Measurements from ENCODE around the gene MAST1. TPM values are rescaled to one million over a fixed set of nuclear protein-coding genes. Genes with fewer than 3 reads are reported as not detected.
"Not testable (repeated sequence)": the region's sequence is repeated elsewhere in the genome, so short reads cannot be mapped to it uniquely, and the experiment has no call there.

Gene MAST1
- total and polyA plus RNA-seq, 2 donors from 2014 or later: 0.35 to 0.39 TPM

DNA sequence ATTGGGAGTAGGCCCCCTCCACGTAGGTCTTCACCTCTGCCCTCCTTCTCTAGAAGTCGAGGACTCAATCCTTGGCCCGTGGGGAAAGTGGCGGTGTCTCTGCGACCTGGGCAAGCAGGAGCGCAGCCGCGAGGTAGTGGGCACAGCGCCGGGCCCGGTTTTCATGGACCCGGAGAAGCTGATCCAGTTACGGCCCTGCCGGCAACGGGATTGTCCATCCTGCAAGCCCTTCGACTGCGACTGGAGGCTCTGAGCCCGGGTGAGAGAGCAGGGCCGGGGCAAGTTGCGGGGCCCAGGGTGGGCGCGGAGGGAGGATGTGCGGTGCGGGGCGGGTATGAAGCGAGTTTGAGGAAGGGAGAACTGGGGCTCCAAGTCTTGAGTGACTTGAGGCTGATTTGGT lies 34.3 kb upstream of the MAST1 start:
- no peaks in the 10 kb centered on the region for H3K27me3 ChIP-seq (ENCODE audit: control insufficient read depth, insufficient read depth, low read length)
- H3K36me3 ChIP-seq (ENCODE audit: control insufficient read depth in 2 of 3, insufficient read depth in 3 of 3, low read length in 3 of 3): peaks cover 0 to 5% (median 0%) of the 10 kb centered on the region in 3 donors
- no peak for FAIRE-seq
- DNase-seq: peak in 1 of 5 donors; percentile 61
- no peaks in the 10 kb centered on the region for H3K9me3 ChIP-seq (ENCODE audit: control insufficient read depth in 2 of 3, insufficient read depth in 1 of 3, low read length in 3 of 3)
- intact Hi-C loops (cut with DNase I): no loop called here
- H3K27ac ChIP-seq (ENCODE audit: low read depth in 2 of 2, low read length in 2 of 2): no peak overlapping the region
- TF ChIP-seq, protein P1, sequence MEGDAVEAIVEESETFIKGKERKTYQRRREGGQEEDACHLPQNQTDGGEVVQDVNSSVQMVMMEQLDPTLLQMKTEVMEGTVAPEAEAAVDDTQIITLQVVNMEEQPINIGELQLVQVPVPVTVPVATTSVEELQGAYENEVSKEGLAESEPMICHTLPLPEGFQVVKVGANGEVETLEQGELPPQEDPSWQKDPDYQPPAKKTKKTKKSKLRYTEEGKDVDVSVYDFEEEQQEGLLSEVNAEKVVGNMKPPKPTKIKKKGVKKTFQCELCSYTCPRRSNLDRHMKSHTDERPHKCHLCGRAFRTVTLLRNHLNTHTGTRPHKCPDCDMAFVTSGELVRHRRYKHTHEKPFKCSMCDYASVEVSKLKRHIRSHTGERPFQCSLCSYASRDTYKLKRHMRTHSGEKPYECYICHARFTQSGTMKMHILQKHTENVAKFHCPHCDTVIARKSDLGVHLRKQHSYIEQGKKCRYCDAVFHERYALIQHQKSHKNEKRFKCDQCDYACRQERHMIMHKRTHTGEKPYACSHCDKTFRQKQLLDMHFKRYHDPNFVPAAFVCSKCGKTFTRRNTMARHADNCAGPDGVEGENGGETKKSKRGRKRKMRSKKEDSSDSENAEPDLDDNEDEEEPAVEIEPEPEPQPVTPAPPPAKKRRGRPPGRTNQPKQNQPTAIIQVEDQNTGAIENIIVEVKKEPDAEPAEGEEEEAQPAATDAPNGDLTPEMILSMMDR (IDR thresholded peaks at IDR 0.05; ENCODE audit: borderline replicate concordance, extremely low read depth, insufficient read depth): no peak
- H3K9ac ChIP-seq (ENCODE audit: low read length in 3 of 3): no peak overlapping the region
- H3K4me1 ChIP-seq (ENCODE audit: control insufficient read depth in 2 of 3, insufficient read depth in 2 of 3, low read depth in 1 of 3, low read length in 3 of 3): peaks cover 0 to 23% (median 15%) of the 10 kb centered on the region in 3 donors
- no peak overlapping the region for H3K4me3 ChIP-seq (ENCODE audit: low read length in 3 of 3)

DNA sequence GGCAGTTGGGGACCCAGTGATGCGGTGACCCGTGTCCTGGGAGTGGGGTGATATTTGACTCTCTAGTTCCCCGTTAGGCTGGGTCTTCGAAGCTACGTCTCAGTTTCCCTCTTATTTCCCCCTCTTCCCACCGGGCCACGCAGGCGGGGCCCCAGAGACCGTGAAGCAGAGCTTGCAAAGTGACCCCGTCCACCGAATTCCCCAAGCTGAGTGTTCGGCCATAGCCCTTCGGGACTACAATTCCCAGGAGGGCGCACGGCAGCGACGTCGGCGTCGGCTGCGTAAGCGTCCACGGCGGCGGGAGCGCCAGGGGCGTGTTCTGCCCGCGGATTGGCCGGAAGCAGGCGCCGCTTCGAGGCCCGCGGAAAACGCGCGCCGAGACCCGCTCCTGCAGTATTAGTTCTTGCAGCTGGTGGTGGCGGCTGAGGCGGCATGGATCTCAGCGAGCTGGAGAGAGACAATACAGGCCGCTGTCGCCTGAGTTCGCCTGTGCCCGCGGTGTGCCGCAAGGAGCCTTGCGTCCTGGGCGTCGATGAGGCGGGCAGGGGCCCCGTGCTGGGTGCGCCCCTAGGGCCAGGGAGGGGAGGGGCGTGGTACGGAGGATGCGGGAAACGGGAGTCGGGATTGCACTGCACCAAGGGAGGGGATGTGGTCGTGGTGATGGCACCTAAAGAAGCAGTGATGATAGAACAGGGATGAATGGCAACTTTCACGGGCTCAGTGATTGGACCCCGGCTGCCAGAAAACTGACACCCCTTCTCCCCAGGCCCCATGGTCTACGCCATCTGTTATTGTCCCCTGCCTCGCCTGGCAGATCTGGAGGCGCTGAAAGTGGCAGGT lies 31.9 kb upstream of the MAST1 start, which contains the start of gene RNASEH2A:
RNASEH2A (plus strand) TSS at position 343 of the 840 bp plus-strand sequence; CDS start at position 433, 90 bp downstream.
- FAIRE-seq (no peak), DNase-seq (peak; percentile 92 to 97 (median 96))
- TF ChIP-seq, protein P1 (IDR thresholded peaks at IDR 0.05; ENCODE audit: borderline replicate concordance, extremely low read depth, insufficient read depth): no peak
- peak within 1 kb of the TSS; percentile 68 to 82 (median 74) for H3K4me3 ChIP-seq (ENCODE audit: low read length in 3 of 3)
- intact Hi-C loops (cut with DNase I): no loop called here
- H3K9ac ChIP-seq (ENCODE audit: low read length in 3 of 3): peak within 1 kb of the TSS; percentile 57 to 87 (median 73)
- no peaks in the 10 kb centered on the region for H3K9me3 ChIP-seq (ENCODE audit: control insufficient read depth in 2 of 3, insufficient read depth in 1 of 3, low read length in 3 of 3)
- H3K36me3 ChIP-seq (ENCODE audit: control insufficient read depth in 2 of 3, insufficient read depth in 3 of 3, low read length in 3 of 3): no peaks in the 10 kb centered on the region
- peak within 1 kb of the TSS in 1 of 2 donors; percentile 32 for H3K27ac ChIP-seq (ENCODE audit: low read depth in 2 of 2, low read length in 2 of 2)
- H3K4me1 ChIP-seq (ENCODE audit: control insufficient read depth in 2 of 3, insufficient read depth in 2 of 3, low read depth in 1 of 3, low read length in 3 of 3): peaks cover 0 to 13% (median 10%) of the 10 kb centered on the region in 3 donors
- no peaks in the 10 kb centered on the region for H3K27me3 ChIP-seq (ENCODE audit: control insufficient read depth, insufficient read depth, low read length)

DNA sequence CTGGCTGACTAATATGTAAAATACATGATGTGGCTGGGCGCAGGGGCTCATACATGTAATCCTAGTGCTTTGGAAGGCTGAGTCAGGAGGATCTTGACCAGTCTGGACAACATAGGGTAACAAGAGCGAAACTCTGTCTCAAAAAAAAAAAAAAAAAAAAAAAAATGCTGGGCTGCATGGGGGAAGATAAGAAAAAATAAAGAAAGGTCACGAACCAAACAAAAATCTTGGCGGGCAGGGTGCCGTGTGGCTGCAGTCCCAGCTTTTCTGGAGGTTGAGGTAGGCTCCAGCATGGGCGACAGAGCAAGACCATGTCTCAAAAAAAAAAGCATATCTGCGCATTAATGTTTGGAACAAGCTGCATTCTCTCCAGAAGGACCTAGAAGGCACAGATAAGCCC lies 23.2 kb upstream of the MAST1 start:
- Histone ChIP-seq H3K4me3 (ENCODE audit: low read length in 3 of 3) (no peak overlapping the region), H3K9me3 (ENCODE audit: control insufficient read depth in 2 of 3, insufficient read depth in 1 of 3, low read length in 3 of 3) (no peaks in the 10 kb centered on the region), H3K36me3 (ENCODE audit: control insufficient read depth in 2 of 3, insufficient read depth in 3 of 3, low read length in 3 of 3) (no peaks in the 10 kb centered on the region), H3K27ac (ENCODE audit: low read depth in 2 of 2, low read length in 2 of 2) (no peak overlapping the region), H3K9ac (ENCODE audit: low read length in 3 of 3) (no peak overlapping the region), H3K4me1 (ENCODE audit: control insufficient read depth in 2 of 3, insufficient read depth in 2 of 3, low read depth in 1 of 3, low read length in 3 of 3) (no peaks in the 10 kb centered on the region), H3K27me3 (ENCODE audit: control insufficient read depth, insufficient read depth, low read length) (no peaks in the 10 kb centered on the region)
- DNase-seq: no peak
- intact Hi-C loops (cut with DNase I): no loop called here
- TF ChIP-seq, protein P1 (IDR thresholded peaks at IDR 0.05; ENCODE audit: borderline replicate concordance, extremely low read depth, insufficient read depth): no peak
- FAIRE-seq: no peak

DNA sequence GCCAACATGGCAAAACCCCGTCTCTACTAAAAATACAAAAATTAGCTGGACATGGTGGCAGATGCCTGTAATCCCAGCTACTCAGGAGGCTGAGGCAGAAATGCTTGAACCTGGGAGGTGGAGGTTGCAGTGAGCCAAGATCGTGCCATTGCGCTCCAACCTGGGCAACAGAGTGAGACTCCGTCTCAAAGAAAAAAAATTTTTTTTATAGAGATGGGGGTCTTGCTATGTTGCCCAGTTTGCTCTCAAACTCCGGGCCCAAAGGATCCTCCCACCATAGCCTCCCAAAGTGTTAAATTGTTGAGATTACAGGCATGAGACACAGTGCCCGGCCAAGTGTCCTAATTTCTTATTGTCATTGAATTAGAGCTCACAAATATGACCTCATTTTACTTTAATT lies 21.1 kb upstream of the MAST1 start:
- H3K36me3 ChIP-seq (ENCODE audit: control insufficient read depth in 2 of 3, insufficient read depth in 3 of 3, low read length in 3 of 3); intact Hi-C loops (cut with DNase I); DNase-seq; H3K4me1 ChIP-seq (ENCODE audit: control insufficient read depth in 2 of 3, insufficient read depth in 2 of 3, low read depth in 1 of 3, low read length in 3 of 3); FAIRE-seq; H3K27ac ChIP-seq (ENCODE audit: low read depth in 2 of 2, low read length in 2 of 2); H3K9ac ChIP-seq (ENCODE audit: low read length in 3 of 3); H3K4me3 ChIP-seq (ENCODE audit: low read length in 3 of 3); H3K27me3 ChIP-seq (ENCODE audit: control insufficient read depth, insufficient read depth, low read length); H3K9me3 ChIP-seq (ENCODE audit: control insufficient read depth in 2 of 3, insufficient read depth in 1 of 3, low read length in 3 of 3): not testable (repeated sequence)

DNA sequence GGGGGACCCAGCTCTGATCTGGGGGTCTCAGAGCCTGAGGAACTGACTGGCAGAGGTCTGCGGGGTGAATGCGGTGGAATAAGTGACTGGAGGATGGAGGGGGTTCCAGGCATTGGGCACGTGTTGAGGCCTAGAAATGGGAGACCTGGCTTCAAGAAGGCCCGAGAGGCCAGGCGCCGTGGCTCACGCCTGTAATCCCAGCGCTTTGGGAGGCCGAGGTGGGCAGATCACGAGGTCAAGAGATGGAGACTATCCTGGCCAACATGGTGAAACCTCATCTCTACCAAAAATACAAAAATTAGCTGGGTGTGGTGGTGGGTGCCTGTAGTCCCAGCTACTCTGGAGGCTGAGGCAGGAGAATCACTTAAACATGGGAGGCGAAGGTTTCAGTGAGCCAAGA lies 20.5 kb upstream of the MAST1 start:
- DNase-seq; H3K9ac ChIP-seq (ENCODE audit: low read length in 3 of 3); intact Hi-C loops (cut with DNase I); H3K27me3 ChIP-seq (ENCODE audit: control insufficient read depth, insufficient read depth, low read length); FAIRE-seq; H3K27ac ChIP-seq (ENCODE audit: low read depth in 2 of 2, low read length in 2 of 2); H3K4me1 ChIP-seq (ENCODE audit: control insufficient read depth in 2 of 3, insufficient read depth in 2 of 3, low read depth in 1 of 3, low read length in 3 of 3); H3K36me3 ChIP-seq (ENCODE audit: control insufficient read depth in 2 of 3, insufficient read depth in 3 of 3, low read length in 3 of 3); H3K4me3 ChIP-seq (ENCODE audit: low read length in 3 of 3); H3K9me3 ChIP-seq (ENCODE audit: control insufficient read depth in 2 of 3, insufficient read depth in 1 of 3, low read length in 3 of 3): not testable (repeated sequence)
